Activated T-helper 17 cell treated with anti-CD3 and anti-CD28 coated beads, Interleukin-2, amount 50 U/mL, for 72 hours (primary cell): ENCODE measurements around the gene MISP. TPM values are rescaled to one million over a fixed set of nuclear protein-coding genes. Genes with fewer than 3 reads are reported as not detected.

Experiments used
- ATAC-seq: fragments of 150-1000 bp; cut with Tn5 transposase; replicated peaks from 2 replicates; pipeline ENCODE4 v1.10.0; 2021; ENCODE audit warnings: mild to moderate bottlenecking, moderate library complexity
- H3K27ac Mint-ChIP-seq: one replicate; pipeline ENCODE4 v1.8.0; 2022; ENCODE audit warnings: mixed read lengths
- H3K27me3 Mint-ChIP-seq: one replicate; pipeline ENCODE4 v1.8.0; 2022; ENCODE audit warnings: mixed read lengths
- H3K36me3 Mint-ChIP-seq: one replicate; pipeline ENCODE4 v1.8.0; 2022; ENCODE audit warnings: low read depth, mild to moderate bottlenecking, mixed read lengths
- H3K4me1 Mint-ChIP-seq: one replicate; pipeline ENCODE4 v1.8.0; 2022; ENCODE audit warnings: mixed read lengths
- H3K4me3 Mint-ChIP-seq: one replicate; pipeline ENCODE4 v1.8.0; 2022; ENCODE audit warnings: mild to moderate bottlenecking, mixed read lengths
- H3K9me3 Mint-ChIP-seq: one replicate; pipeline ENCODE4 v1.8.0; 2022; ENCODE audit warnings: mixed read lengths
- total RNA-seq, 2 donors: library from RNA; stranded (reverse); gene quantifications; one replicate each; pipeline ENCODE4 v1.2.3, GENCODE V29; 2022

MISP gene
- total RNA-seq, 2 donors from 2014 or later: 0.45 to 0.50 TPM

DNA sequence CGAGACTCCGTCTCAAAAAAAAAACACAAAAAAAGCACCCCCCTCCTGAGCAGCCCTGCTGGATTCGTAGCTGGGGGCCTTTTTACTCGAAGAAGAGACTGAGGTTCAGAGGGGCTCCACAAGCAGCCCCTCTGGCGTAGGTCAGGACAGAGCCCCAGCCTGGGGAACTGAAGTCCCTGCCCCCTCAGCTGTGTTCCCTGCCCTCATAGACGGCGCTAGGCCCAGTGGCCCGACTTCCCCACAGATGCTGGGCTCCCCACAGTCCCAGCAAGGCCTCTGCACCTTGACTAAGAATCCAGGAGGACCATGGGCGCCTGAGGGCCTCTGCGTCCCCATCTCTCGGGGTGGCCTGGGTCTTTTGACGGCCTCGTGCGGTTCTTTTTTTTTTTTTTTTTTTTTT lies 1.1 kb upstream of the MISP start:
- no peak for ATAC-seq
- Mint-ChIP-seq H3K4me1 (no peaks in the 10 kb centered on the region), H3K36me3 (no peaks in the 10 kb centered on the region)

GRCh38 chr19:751501-752341 lies 809 bp downstream of the MISP start:
- Mint-ChIP-seq H3K9me3 (no peaks in the 10 kb centered on the region), H3K27me3 (no peaks in the 10 kb centered on the region), H3K4me1 (no peaks in the 10 kb centered on the region), H3K27ac (no peak overlapping the region), H3K4me3 (no peak overlapping the region), H3K36me3 (no peaks in the 10 kb centered on the region)
- ATAC-seq: no peak

More for the DNA sequence above, 1.1 kb upstream of the MISP start:
- Mint-ChIP-seq H3K27ac (no peak overlapping the region), H3K4me3 (no peak overlapping the region), H3K9me3 (no peaks in the 10 kb centered on the region), H3K27me3 (no peaks in the 10 kb centered on the region)

- no peaks in the 10 kb centered on the region for H3K27me3 Mint-ChIP-seq
These were observed 2.0 kb downstream of the MISP start for GRCh38 chr19:752652-753517.

DNA sequence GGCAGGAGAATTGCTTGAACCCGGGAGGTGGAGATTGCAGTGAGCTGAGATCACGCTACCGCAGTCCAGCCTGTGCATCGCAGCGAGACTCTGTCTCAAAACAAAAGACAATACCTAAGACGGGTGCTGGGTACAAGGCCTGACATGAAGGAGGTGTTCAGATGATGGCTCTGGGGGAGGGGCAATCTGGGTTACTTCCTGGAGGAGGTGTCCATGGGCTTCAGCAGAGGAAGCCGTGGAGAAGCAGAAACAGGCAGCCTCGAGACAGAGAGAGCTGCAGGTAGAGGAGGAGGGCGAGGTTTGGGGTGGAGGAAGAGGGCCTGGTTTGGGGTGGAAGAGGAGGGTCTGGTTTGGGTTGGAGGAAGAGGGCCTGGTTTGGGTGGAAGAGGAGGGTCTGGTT lies 3.6 kb downstream of the MISP start:
- Mint-ChIP-seq H3K4me3 (no peak overlapping the region), H3K4me1 (no peaks in the 10 kb centered on the region), H3K27me3 (no peaks in the 10 kb centered on the region), H3K36me3 (no peaks in the 10 kb centered on the region), H3K27ac (no peak overlapping the region), H3K9me3 (no peaks in the 10 kb centered on the region)
- ATAC-seq: no peak

More at GRCh38 chr19:752652-753517, 2.0 kb downstream of the MISP start:
- H3K27ac Mint-ChIP-seq: no peak overlapping the region
- no peaks in the 10 kb centered on the region for H3K36me3 Mint-ChIP-seq
- no peaks in the 10 kb centered on the region for H3K9me3 Mint-ChIP-seq
- H3K4me3 Mint-ChIP-seq: no peak overlapping the region
- ATAC-seq: no peak
- H3K4me1 Mint-ChIP-seq: no peaks in the 10 kb centered on the region

- no peak overlapping the region for H3K27ac Mint-ChIP-seq
- no peak overlapping the region for H3K4me3 Mint-ChIP-seq
- H3K36me3 Mint-ChIP-seq: no peaks in the 10 kb centered on the region
- no peaks in the 10 kb centered on the region for H3K9me3 Mint-ChIP-seq
- H3K4me1 Mint-ChIP-seq: no peaks in the 10 kb centered on the region
- ATAC-seq: no peak
- no peaks in the 10 kb centered on the region for H3K27me3 Mint-ChIP-seq
These were observed 4.2 kb downstream of the MISP start for GRCh38 chr19:755063-755462.

- no peaks in the 10 kb centered on the region for H3K27me3 Mint-ChIP-seq
- H3K36me3 Mint-ChIP-seq: no peaks in the 10 kb centered on the region
- H3K4me1 Mint-ChIP-seq: no peaks in the 10 kb centered on the region
- ATAC-seq: peak; percentile 95
- H3K27ac Mint-ChIP-seq: no peak overlapping the region
- no peak overlapping the region for H3K4me3 Mint-ChIP-seq
- no peaks in the 10 kb centered on the region for H3K9me3 Mint-ChIP-seq
These were observed 5.3 kb downstream of the MISP start for GRCh38 chr19:756236-756635.

- Mint-ChIP-seq H3K27ac (no peak overlapping the region), H3K4me3 (no peak overlapping the region), H3K27me3 (no peaks in the 10 kb centered on the region), H3K9me3 (no peaks in the 10 kb centered on the region), H3K4me1 (no peaks in the 10 kb centered on the region), H3K36me3 (no peaks in the 10 kb centered on the region)
- no peak for ATAC-seq
These were observed 6.1 kb downstream of the MISP start for GRCh38 chr19:756821-757688.

GRCh38 chr19:757811-758668 lies 7.1 kb downstream of the MISP start:
- no peak overlapping the region for H3K4me3 Mint-ChIP-seq
- H3K27me3 Mint-ChIP-seq: no peaks in the 10 kb centered on the region
- no peaks in the 10 kb centered on the region for H3K9me3 Mint-ChIP-seq
- no peak overlapping the region for H3K27ac Mint-ChIP-seq
- no peak for ATAC-seq
- H3K36me3 Mint-ChIP-seq: no peaks in the 10 kb centered on the region
- no peaks in the 10 kb centered on the region for H3K4me1 Mint-ChIP-seq

- no peaks in the 10 kb centered on the region for H3K36me3 Mint-ChIP-seq
- no peak overlapping the region for H3K27ac Mint-ChIP-seq
- H3K4me1 Mint-ChIP-seq: no peaks in the 10 kb centered on the region
- H3K9me3 Mint-ChIP-seq: no peaks in the 10 kb centered on the region
- H3K4me3 Mint-ChIP-seq: no peak overlapping the region
- peaks cover 6% of the 10 kb centered on the region for H3K27me3 Mint-ChIP-seq
- ATAC-seq: no peak
These were observed 12.3 kb downstream of the MISP start for GRCh38 chr19:763181-763580.

- Mint-ChIP-seq H3K27me3 (peaks cover 6% of the 10 kb centered on the region), H3K9me3 (no peaks in the 10 kb centered on the region), H3K36me3 (no peaks in the 10 kb centered on the region), H3K4me3 (no peak overlapping the region), H3K27ac (no peak overlapping the region), H3K4me1 (no peaks in the 10 kb centered on the region)
- no peak for ATAC-seq
These were observed 13.0 kb downstream of the MISP start for GRCh38 chr19:763869-764268.

DNA sequence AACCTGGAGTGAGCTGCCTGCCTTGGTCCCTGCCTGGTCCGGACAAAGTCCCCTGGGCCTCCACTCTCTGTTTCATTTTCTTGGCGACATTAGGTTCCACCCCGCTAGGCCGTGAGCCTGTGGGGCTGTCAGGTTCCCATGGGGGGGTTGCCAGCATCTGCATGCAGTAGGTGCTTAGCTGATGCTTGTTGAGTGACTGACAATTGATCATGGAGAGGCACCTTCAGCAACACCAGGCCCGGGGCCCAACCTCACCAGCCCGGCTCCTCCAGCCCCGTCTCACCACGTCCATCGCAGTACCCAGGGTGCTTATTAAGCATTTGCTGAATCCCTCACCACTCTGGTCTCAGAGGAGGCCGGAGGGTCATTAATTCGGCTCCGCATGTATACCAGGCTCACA lies 13.4 kb downstream of the MISP start:
- no peak overlapping the region for H3K4me3 Mint-ChIP-seq
- no peak overlapping the region for H3K27ac Mint-ChIP-seq
- H3K4me1 Mint-ChIP-seq: no peaks in the 10 kb centered on the region
- H3K9me3 Mint-ChIP-seq: no peaks in the 10 kb centered on the region
- no peaks in the 10 kb centered on the region for H3K36me3 Mint-ChIP-seq
- peaks cover 6% of the 10 kb centered on the region for H3K27me3 Mint-ChIP-seq
- no peak for ATAC-seq

DNA sequence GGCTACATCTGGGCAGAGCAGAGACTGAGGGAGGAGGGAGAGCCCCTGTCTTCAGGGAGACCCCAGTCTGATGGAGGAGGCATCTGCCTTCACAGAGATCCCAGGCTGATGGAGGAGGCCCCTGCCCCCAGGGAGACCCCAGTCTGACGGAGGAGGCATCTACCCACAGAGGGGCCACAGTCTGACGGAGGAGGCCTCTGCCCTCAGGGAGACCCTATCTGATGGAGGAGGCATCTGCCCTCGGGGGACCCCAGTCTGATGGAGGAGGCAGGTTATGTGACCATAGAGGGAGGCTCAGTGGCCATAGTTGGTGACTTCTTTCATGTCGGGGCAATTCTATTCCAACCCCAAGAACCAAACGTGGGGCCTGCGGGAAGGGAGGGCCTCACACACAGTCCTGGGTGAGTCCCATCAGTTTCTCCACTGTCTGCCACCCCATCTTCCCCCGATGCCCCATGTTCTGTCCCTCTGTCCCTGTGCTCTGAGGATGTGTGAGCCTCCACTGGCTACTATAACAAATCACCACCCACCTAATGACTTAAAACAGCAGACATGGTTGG lies 14.3 kb downstream of the MISP start:
- no peaks in the 10 kb centered on the region for H3K36me3 Mint-ChIP-seq
- H3K27ac Mint-ChIP-seq: no peak overlapping the region
- no peaks in the 10 kb centered on the region for H3K4me1 Mint-ChIP-seq
- no peaks in the 10 kb centered on the region for H3K9me3 Mint-ChIP-seq
- no peak for ATAC-seq
- peaks cover 6% of the 10 kb centered on the region for H3K27me3 Mint-ChIP-seq
- no peak overlapping the region for H3K4me3 Mint-ChIP-seq

- Mint-ChIP-seq H3K36me3 (no peaks in the 10 kb centered on the region), H3K27ac (no peak overlapping the region), H3K4me3 (no peak overlapping the region), H3K9me3 (no peaks in the 10 kb centered on the region), H3K4me1 (no peaks in the 10 kb centered on the region), H3K27me3 (peaks cover 6% of the 10 kb centered on the region)
- no peak for ATAC-seq
These were observed 17.5 kb downstream of the MISP start for GRCh38 chr19:768424-768823.
